NCI-H1930 (cell line): ENCODE measurements around the gene TARP.
"Not testable (repeated sequence)": the region's sequence is repeated elsewhere in the genome, so short reads cannot be mapped to it uniquely, and the experiment has no call there.

ENCODE experiments used
- DNase-seq, 2 experiments: peaks; one replicate each; lab custom pipeline; 2025; lab: John Stamatoyannopoulos, UW

TARP gene

GRCh38 chr7:38299275-38299931 lies 26.0 kb upstream of the TARP start:
- DNase-seq = no peak

DNA sequence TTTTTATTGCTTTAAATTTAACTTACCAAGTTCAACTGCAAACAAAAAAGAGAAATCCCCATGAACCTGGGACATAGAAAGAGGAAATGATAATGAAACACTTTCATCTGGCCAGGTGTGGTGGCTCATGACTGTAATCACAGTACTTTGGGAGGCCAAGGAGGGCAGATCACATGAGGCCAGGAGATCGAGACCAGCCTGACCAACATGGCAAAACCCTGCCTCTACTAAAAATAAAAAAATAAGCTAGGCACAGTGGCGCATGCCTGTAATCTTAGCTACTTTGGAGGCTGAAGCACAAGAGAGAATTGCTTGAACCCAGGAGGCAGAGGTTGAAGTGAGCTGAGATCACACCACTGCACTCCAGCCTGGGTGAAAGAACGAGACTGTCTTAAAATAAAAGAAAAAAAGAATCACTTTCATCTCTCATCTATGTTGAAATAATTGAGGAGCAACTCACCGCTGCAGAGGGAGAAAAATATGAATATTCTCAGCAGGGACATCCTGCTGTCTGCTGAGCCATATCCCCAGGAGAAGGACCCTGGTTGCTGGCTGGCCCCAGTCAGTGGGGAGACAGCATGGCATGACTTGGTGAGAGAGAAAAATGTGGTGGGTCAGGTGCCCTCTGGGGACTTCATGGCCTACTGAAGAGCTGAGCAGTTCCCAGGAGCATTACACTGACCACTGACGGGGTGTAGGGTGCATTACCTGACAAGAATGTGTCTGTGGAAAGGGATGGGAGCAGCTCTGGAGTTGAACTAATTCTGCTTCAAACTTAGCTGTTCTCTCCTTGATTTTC lies 22.8 kb upstream of the TARP start:
- no peak for DNase-seq

- DNase-seq = no peak
These were observed 21.5 kb upstream of the TARP start for GRCh38 chr7:38294926-38295325.

DNA sequence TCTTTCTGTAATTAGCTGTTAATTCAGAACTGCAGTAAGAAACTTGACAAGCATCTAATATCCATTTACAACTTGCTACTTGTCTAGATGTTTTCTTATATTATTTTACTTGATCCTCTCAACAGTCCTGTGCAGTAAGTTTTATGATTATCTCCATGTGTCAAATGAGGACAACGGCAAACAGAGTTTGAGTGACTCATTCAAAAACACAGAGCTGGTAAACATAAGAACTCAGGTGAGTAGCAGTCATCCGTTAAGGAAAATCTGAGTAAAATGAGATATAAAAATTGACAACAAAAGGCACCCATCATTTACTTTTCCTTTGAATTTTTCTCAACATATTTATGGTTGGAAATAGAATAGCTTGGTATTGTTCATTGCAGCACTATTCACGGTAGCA lies 19.0 kb upstream of the TARP start:
- DNase-seq = no peak

GRCh38 chr7:38291650-38292049 lies 18.2 kb upstream of the TARP start:
- DNase-seq = no peak

- no peak for DNase-seq
These were observed 17.7 kb upstream of the TARP start for GRCh38 chr7:38291117-38291647.

DNA sequence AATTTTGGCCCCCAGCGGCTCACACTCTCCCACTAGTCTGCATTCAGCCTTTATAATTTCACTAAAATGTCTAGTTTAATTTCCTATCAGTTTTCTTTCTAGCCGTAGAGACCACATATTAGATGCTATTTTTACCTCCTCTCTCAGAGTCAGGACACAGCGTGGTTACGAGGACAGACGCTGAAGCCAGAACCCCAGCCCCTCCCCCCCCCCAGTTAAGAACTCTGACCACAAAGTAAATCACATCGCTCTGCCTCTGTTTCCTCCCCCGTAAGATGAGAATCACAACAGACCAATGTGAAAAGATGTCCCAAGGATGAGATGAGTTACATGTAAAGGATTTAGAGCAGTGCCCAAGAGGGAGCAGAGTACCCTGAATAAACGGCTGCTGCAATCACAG lies 11.1 kb upstream of the TARP start:
- DNase-seq = no peak

- DNase-seq = no peak
These were observed 10.4 kb upstream of the TARP start for GRCh38 chr7:38283809-38284208.

DNA sequence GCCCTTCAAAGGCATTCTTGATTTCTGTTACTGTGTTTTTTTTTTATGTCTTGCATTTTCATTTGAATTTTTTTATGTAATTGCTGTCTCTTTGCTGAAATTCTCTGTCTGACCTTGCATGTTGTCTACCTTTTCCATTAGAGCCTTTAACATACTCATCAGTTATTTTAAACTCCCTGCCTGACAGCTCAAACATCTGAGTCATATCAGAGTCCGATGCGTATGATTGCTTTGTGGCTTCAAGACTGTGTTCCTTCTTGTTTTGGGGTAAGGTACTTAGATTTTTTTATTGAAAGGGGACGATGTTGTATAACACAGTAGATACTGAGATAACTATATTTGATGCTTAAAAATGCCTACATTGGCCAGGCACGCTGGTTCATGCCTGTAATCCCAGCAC lies 9.7 kb upstream of the TARP start:
- no peak for DNase-seq

DNA sequence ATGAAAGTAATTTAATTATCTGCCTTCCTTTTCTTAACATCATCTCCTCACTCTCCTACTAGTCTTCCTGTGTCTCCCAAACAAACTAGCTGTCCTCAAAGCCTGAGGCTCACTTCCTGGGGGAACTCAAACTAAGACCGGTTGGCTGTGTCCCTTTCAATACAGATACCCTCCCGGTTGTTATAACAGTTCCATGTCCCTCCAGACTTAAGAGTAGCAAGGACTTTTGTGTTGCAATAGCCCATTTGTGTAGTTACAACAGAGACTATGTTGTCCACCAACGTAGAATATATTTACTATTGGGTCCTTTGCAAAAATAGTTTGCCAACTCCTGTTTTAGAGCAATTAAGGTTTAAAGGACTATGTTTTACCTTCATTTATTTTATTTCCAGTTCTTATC lies 8.6 kb upstream of the TARP start:
- DNase-seq = no peak

DNA sequence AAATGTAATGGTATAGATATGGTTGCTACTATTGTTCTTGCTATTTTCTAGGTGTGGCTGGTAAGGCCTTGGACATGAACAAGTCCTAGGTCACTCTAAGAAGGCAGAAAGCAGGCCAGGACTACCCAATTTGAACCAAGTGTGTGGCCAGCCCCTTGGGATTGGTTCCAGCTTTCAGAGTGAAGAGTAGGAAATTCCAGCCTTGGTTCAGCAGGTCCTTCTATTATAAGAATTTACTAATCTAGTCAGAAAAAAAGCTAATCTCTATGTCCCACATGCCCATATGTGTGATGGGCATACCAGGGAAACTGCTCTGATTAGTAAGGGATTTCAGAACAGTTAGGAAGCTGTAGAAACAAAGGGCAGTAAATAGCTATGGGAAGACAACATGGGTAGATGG lies 7.8 kb upstream of the TARP start:
- DNase-seq = no peak

DNA sequence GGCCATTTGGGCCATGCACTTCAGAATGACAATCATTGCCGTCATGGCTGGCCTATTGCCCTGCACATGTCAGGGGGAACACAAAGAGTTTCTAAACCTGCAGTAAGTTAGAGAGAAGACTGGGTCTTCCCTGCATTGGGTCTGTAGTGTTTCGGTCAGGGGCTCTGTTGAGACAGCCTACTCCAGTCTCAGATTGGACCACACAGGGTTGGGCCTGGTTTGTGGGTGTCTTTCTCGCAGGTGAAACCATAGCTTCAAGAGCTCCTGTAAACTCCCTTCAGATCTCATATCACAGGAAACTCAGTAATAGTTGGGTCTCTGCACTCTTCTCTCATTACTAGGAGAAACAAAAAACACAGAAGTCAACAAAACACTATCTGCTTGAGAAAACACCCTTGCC lies 7.3 kb upstream of the TARP start:
- DNase-seq = no peak

DNA sequence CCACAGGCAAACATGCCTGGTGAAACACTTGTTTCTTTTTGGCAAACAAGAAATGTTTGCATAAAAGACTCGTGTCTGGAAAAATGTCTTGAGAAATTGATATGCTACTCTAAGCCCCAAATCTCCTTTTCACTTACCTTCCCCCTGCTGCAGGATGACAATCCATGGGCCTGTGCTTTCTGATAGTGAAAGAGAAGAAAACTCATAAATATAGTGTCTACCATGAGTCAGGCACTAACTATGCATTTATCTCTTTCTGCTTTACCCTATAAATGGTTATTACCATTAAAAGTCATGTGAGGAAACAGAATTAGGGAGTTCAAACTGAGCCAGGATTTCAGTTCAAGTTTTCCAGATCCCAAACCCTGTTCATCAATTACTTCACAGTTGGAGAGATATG lies 6.6 kb upstream of the TARP start:
- no peak for DNase-seq

DNA sequence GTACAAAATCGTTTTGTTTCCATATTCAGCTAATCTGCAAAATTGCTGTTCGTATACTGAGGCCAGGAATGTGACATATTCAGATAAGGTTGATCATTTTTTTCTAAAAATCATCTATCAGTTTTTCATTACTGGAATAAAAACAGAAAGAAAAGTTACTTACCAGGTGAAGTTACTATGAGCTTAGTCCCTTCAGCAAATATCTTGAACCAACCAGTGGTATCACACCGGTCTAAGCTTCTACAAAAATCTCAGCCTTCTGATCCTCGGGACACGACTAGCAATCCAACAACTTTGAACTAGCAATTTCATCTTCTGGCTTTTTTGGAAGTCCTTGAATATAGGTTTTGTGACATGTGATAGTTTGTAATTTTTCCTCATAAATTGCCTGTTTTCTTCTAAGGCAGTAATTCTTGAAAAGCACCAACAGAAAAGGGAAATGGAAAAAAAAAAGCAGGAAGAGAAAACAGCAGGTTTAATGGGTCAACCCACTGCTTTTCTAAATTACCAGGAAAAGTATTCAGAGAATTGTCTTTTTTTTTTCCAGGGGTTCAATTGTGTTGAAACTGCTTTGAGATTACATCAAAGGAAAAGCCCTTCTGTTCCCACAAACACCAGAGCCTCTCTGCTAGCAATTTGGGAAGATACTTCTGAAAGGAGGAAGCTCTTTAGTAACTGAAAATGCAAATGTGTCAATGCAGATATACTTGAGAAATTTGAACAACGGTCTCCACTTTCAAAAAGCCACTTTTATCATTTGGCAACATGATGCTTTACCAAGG lies 2.9 kb upstream of the TARP start:
- no peak for DNase-seq

DNA sequence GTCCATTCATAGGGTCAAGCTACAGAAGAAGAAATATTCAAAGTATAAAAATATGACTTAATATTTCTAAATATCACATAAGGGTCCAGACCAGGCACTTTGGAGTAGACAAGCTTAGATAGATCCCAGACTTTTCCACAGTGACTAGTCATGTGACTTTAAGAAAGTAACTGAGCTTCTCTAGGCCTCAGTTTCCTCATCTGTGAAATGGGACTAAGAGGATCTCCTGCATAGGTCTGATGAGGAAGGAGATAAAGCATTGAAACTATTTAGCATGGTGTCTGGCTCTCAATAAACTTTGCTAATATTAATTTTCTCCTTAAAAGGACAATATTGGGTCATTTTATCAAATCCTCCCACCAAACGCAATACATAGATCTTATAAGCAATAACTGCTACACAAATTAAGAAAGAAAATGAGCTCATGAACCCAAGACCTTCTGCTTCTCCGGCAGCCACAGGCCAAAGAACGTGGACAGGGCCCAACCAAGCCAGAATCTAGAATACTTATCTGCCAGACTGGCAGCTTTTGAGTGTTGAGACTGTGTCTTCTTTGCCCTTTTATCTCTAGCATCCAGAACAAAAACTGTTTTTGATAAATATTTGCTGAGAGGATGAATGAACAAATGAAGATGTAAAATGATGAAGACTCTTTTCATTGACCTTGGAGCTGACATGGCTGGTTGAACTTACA lies 1.6 kb upstream of the TARP start:
- DNase-seq = no peak

GRCh38 chr7:38274486-38274885 lies 1.1 kb upstream of the TARP start:
- DNase-seq = no peak

DNA sequence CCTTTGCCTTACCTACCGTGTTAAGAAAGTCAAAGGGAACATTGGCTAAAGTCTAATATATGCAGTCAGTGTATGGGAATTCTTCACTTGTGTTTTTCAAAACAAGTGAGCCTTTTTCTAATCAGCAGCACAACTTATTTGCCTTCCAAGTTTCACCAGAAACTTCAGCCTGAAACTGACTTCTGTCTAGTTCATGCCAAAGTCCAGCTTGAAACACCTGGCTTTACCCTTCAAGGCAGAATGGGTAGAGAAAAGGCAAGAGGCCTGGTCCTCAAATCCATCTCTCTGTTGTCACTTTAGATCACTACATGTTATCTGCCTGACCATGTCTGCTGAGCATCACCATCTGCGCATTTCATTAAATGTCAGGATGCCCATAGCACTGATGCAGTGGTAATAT lies 3.0 kb downstream of the TARP start:
- not testable (repeated sequence) for DNase-seq

DNA sequence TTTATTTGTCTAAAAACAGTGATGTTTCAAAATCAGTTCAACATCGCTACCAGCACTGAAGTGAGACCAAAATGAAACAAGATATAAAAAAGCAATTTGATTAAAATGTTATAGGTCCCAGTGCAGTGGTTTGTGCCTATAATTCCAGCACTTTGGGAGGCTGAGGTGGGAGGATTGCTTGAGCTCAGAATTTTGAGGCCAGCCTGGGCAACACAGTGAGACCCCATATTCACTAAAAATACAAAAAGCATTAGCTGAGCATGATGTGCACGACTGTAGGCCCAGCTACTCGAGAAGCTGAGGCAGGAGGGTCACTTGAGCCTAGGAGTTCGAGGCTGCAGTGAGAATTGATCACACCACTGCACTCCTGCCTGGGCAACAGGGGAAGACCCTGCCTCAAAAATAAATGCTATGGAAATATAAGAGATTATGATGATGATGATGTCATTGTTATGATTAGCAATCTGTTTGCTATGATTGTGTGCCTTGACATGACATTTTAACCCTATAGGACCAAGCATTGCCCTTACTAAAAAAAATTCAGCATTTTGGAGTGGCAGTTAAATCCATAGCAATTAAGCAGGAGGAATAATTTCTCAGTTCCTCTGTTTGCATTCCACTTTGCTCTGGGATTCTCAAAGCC lies 3.6 kb downstream of the TARP start:
- DNase-seq = not testable (repeated sequence)

- not testable (repeated sequence) for DNase-seq
These were observed 7.5 kb downstream of the TARP start for GRCh38 chr7:38265958-38266357.

DNA sequence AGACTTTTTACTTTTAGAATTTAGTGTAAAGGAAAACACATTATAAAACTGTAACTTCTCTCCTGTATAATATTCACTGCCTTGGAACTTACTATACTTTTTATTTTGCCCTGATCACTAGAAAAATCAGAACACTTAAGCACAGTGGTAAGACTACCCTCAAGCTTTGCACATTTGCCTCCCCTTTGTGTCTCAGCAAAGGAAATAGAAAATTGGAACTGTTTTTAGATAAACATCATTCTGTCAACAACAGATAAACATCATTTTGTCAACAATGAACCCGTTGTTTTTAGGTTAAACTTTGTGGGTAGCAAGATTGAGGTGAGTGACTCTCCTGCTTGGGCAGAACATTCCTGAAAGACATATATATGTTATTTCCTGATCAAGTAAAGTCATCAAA lies 8.8 kb downstream of the TARP start:
- not testable (repeated sequence) for DNase-seq

DNA sequence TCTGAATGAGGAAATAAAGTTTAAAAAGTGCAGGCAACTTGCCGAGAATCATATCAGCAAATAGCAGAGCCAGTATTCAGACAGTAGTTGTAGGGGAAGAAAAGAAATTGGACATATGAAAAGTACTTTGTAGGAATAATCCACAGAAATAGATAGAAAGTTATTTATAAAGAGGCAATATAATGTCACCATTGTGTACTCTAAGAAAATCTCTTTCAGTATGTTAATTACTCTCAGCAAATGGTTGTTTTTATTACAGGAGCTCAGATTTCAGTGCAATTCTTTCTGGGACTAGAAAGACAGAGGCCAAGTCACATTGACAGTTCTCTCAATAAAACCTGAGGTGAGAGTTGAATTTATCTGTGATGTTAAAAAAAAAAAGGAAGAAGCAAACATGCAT lies 10.2 kb downstream of the TARP start:
- DNase-seq = not testable (repeated sequence)

DNA sequence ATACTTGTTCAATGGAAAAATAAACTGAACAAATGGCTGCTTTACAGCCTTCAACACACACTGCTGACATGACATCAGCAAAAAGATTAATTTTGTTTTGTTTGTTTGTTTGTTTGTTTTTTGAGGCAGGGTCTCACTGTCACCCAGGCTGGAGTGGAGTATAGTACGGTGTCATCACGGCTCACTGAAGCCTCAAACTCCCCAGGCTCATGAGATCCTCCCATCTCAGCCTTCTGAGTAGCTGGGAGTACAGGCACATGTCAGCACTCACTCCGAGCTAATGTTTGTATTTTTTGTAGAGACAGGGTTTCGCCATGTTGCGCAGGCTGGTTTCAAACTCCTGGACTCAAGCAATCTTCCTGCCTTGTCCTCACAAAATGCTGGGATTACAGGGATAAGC lies 10.9 kb downstream of the TARP start:
- DNase-seq = no peak
